ENCODE data around the gene SCN9A.

SCN9A gene

GRCh38 chr2:166338831-166339339 lies 36.9 kb downstream of the SCN9A start:
- TF ChIP-seq, protein P1, sequence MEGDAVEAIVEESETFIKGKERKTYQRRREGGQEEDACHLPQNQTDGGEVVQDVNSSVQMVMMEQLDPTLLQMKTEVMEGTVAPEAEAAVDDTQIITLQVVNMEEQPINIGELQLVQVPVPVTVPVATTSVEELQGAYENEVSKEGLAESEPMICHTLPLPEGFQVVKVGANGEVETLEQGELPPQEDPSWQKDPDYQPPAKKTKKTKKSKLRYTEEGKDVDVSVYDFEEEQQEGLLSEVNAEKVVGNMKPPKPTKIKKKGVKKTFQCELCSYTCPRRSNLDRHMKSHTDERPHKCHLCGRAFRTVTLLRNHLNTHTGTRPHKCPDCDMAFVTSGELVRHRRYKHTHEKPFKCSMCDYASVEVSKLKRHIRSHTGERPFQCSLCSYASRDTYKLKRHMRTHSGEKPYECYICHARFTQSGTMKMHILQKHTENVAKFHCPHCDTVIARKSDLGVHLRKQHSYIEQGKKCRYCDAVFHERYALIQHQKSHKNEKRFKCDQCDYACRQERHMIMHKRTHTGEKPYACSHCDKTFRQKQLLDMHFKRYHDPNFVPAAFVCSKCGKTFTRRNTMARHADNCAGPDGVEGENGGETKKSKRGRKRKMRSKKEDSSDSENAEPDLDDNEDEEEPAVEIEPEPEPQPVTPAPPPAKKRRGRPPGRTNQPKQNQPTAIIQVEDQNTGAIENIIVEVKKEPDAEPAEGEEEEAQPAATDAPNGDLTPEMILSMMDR (IDR thresholded peaks at IDR 0.05) = no peak
- Histone ChIP-seq H3K9me3 (ENCODE audit: control insufficient read depth, low read length) (no peaks in the 10 kb centered on the region), H3K4me1 (no peaks in the 10 kb centered on the region), H3K36me3 (ENCODE audit: control insufficient read depth, insufficient read depth, low read length) (no peaks in the 10 kb centered on the region), H3K79me2 (no peaks in the 10 kb centered on the region), H3K9ac (no peak overlapping the region), H2AFZ (no peak overlapping the region), H3K4me2 (ENCODE audit: low read length) (no peak overlapping the region), H3K27me3 (ENCODE audit: control insufficient read depth, insufficient read depth, low read length) (no peaks in the 10 kb centered on the region), H3K4me3 (ENCODE audit: low read depth, low read length) (no peak overlapping the region), H3K27ac (no peak overlapping the region)

DNA sequence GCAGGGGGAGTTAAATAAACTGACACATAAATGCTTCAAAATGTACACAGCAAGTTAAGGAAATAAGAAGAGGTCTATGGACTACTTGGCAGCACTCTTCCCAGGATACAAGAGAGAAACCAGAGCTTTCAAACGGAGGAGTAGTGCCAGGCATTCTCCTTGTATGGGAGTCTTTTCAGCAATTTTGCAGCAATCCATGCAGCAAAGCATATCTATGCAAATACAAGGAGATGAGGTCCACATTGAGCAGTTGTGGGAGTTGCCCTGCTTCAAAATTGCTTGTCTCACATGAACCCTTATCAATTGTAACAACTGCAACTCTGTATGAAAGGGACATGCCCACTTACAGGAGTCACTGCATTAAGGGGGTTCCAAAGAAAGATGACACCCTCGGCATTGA lies 37.8 kb downstream of the SCN9A start:
- no peak overlapping the region for H3K4me3 ChIP-seq (ENCODE audit: low read depth, low read length)
- H3K9me3 ChIP-seq (ENCODE audit: control insufficient read depth, low read length) = no peaks in the 10 kb centered on the region
- TF ChIP-seq, protein P1 (IDR thresholded peaks at IDR 0.05) = no peak
- no peak overlapping the region for H3K9ac ChIP-seq
- no peaks in the 10 kb centered on the region for H3K4me1 ChIP-seq
- no peaks in the 10 kb centered on the region for H3K27me3 ChIP-seq (ENCODE audit: control insufficient read depth, insufficient read depth, low read length)
- no peak overlapping the region for H3K4me2 ChIP-seq (ENCODE audit: low read length)
- H3K27ac ChIP-seq = no peak overlapping the region
- H3K36me3 ChIP-seq (ENCODE audit: control insufficient read depth, insufficient read depth, low read length) = no peaks in the 10 kb centered on the region
- H3K79me2 ChIP-seq = no peaks in the 10 kb centered on the region
- no peak overlapping the region for H2AFZ ChIP-seq

GRCh38 chr2:166335284-166335683 lies 40.5 kb downstream of the SCN9A start:
- Histone ChIP-seq H3K27ac (no peak overlapping the region), H3K79me2 (no peaks in the 10 kb centered on the region), H2AFZ (no peak overlapping the region), H3K9me3 (ENCODE audit: control insufficient read depth, low read length) (no peaks in the 10 kb centered on the region), H3K4me1 (no peaks in the 10 kb centered on the region), H3K4me3 (ENCODE audit: low read depth, low read length) (no peak overlapping the region), H3K9ac (no peak overlapping the region), H3K36me3 (ENCODE audit: control insufficient read depth, insufficient read depth, low read length) (no peaks in the 10 kb centered on the region), H3K4me2 (ENCODE audit: low read length) (no peak overlapping the region), H3K27me3 (ENCODE audit: control insufficient read depth, insufficient read depth, low read length) (no peaks in the 10 kb centered on the region)
- TF ChIP-seq, protein P1 (IDR thresholded peaks at IDR 0.05) = no peak

GRCh38 chr2:166334805-166335204 lies 40.9 kb downstream of the SCN9A start:
- Histone ChIP-seq H3K36me3 (ENCODE audit: control insufficient read depth, insufficient read depth, low read length) (no peaks in the 10 kb centered on the region), H3K27me3 (ENCODE audit: control insufficient read depth, insufficient read depth, low read length) (no peaks in the 10 kb centered on the region), H2AFZ (no peak overlapping the region), H3K9ac (no peak overlapping the region), H3K4me2 (ENCODE audit: low read length) (no peak overlapping the region), H3K9me3 (ENCODE audit: control insufficient read depth, low read length) (no peaks in the 10 kb centered on the region), H3K4me1 (no peaks in the 10 kb centered on the region), H3K4me3 (ENCODE audit: low read depth, low read length) (no peak overlapping the region), H3K27ac (no peak overlapping the region), H3K79me2 (no peaks in the 10 kb centered on the region)
- TF ChIP-seq, protein P1 (IDR thresholded peaks at IDR 0.05) = no peak

GRCh38 chr2:166333801-166334200 lies 41.9 kb downstream of the SCN9A start:
- TF ChIP-seq, protein P1 (IDR thresholded peaks at IDR 0.05) = no peak
- no peaks in the 10 kb centered on the region for H3K4me1 ChIP-seq
- H3K27ac ChIP-seq = no peak overlapping the region
- no peaks in the 10 kb centered on the region for H3K79me2 ChIP-seq
- H3K4me2 ChIP-seq (ENCODE audit: low read length) = no peak overlapping the region
- H3K4me3 ChIP-seq (ENCODE audit: low read depth, low read length) = no peak overlapping the region
- H3K27me3 ChIP-seq (ENCODE audit: control insufficient read depth, insufficient read depth, low read length) = no peaks in the 10 kb centered on the region
- no peak overlapping the region for H2AFZ ChIP-seq
- no peaks in the 10 kb centered on the region for H3K9me3 ChIP-seq (ENCODE audit: control insufficient read depth, low read length)
- no peak overlapping the region for H3K9ac ChIP-seq
- no peaks in the 10 kb centered on the region for H3K36me3 ChIP-seq (ENCODE audit: control insufficient read depth, insufficient read depth, low read length)
